ENCODE results near the gene CHRNB2. TPM values are rescaled to one million over a fixed set of nuclear protein-coding genes. Genes with fewer than 3 reads are reported as not detected.
A peak's percentile ranks its signal among the peaks of the same experiment; 100 is the strongest.

The CHRNB2 gene
- not detected for total RNA-seq

- H3K27me3 ChIP-seq, result peaks cover 0 to 18% of the 10 kb centered on the region in 2 donors
- peak; percentile 33 to 39 for DNase-seq (ENCODE audit: low spot score in 2 of 2)
- H3K27ac ChIP-seq, result no peak within 1 kb of the TSS
- H3K4me3 ChIP-seq, result peak within 1 kb of the TSS in 1 of 4 donors; percentile 34
- H3K36me3 ChIP-seq, result no peaks in the 10 kb centered on the region
- no peak for TF ChIP-seq EP300 (IDR thresholded peaks at IDR 0.05)
- TF ChIP-seq CTCF (IDR thresholded peaks at IDR 0.05), result peak in 1 of 5 experiments; percentile 25
- no peak for TF ChIP-seq POLR2A (IDR thresholded peaks at IDR 0.05)
- H3K9me3 ChIP-seq, result no peaks in the 10 kb centered on the region
- H3K4me1 ChIP-seq, result peaks cover 0 to 12% (median 5%) of the 10 kb centered on the region in 4 donors
- 2 to 3% methylated on average over 23 to 34 of the region's 53 CpGs for WGBS, 2 donors
Observed at GRCh38 chr1:154567386-154568156, at the start of gene CHRNB2. CHRNB2 (plus strand) TSS chr1:154567778; CDS start chr1:154568045, 267 bp downstream.

GRCh38 chr1:154519591-154519991 is 48.0 kb upstream of the CHRNB2 start:
- Histone ChIP-seq H3K27ac (no peak overlapping the region), H3K4me1 (peaks cover 0 to 12% (median 0%) of the 10 kb centered on the region in 4 donors), H3K4me3 (no peak overlapping the region), H3K36me3 (no peaks in the 10 kb centered on the region), H3K27me3 (peaks cover 0 to 14% of the 10 kb centered on the region in 2 donors), H3K9me3 (peaks cover 0 to 5% (median 0%) of the 10 kb centered on the region in 4 donors)
- WGBS, 2 donors, result 61 to 64% methylated on average over 9 of the region's 9 CpGs
- TF ChIP-seq CTCF (IDR thresholded peaks at IDR 0.05) (no peak), EP300 (IDR thresholded peaks at IDR 0.05) (no peak), POLR2A (IDR thresholded peaks at IDR 0.05) (no peak)
- no peak for DNase-seq (ENCODE audit: low spot score in 2 of 2)

- Histone ChIP-seq H3K27ac (no peak overlapping the region), H3K36me3 (no peaks in the 10 kb centered on the region), H3K27me3 (peaks cover 0 to 14% of the 10 kb centered on the region in 2 donors), H3K4me3 (no peak overlapping the region), H3K4me1 (peaks cover 0 to 12% (median 0%) of the 10 kb centered on the region in 4 donors), H3K9me3 (peaks cover 0 to 5% (median 0%) of the 10 kb centered on the region in 4 donors)
- 14 to 24% methylated on average over 3 of the region's 3 CpGs for WGBS, 2 donors
- DNase-seq (ENCODE audit: low spot score in 2 of 2), result no peak
- TF ChIP-seq POLR2A (IDR thresholded peaks at IDR 0.05) (no peak), CTCF (IDR thresholded peaks at IDR 0.05) (no peak), EP300 (IDR thresholded peaks at IDR 0.05) (no peak)
Observed at GRCh38 chr1:154520333-154520732, 47.2 kb upstream of the CHRNB2 start.

GRCh38 chr1:154521695-154522094 is 45.9 kb upstream of the CHRNB2 start:
- Histone ChIP-seq H3K9me3 (peaks cover 0 to 5% (median 0%) of the 10 kb centered on the region in 4 donors), H3K4me1 (peaks cover 0 to 12% (median 0%) of the 10 kb centered on the region in 4 donors), H3K27ac (no peak overlapping the region), H3K27me3 (peaks cover 0 to 12% of the 10 kb centered on the region in 2 donors), H3K4me3 (no peak overlapping the region), H3K36me3 (no peaks in the 10 kb centered on the region)
- WGBS, 2 donors, result 43 to 48% methylated on average over 3 of the region's 3 CpGs
- DNase-seq (ENCODE audit: low spot score in 2 of 2), result no peak
- TF ChIP-seq POLR2A (IDR thresholded peaks at IDR 0.05) (no peak), CTCF (IDR thresholded peaks at IDR 0.05) (no peak), EP300 (IDR thresholded peaks at IDR 0.05) (no peak)

- H3K36me3 ChIP-seq, result no peaks in the 10 kb centered on the region
- peaks cover 0 to 5% (median 0%) of the 10 kb centered on the region in 4 donors for H3K9me3 ChIP-seq
- peaks cover 0 to 6% of the 10 kb centered on the region in 2 donors for H3K27me3 ChIP-seq
- H3K27ac ChIP-seq, result no peak overlapping the region
- no peak for DNase-seq (ENCODE audit: low spot score in 2 of 2)
- no peak for TF ChIP-seq EP300 (IDR thresholded peaks at IDR 0.05)
- H3K4me1 ChIP-seq, result peaks cover 0 to 7% (median 0%) of the 10 kb centered on the region in 4 donors
- H3K4me3 ChIP-seq, result no peak overlapping the region
Observed at GRCh38 chr1:154524881-154525280, 42.7 kb upstream of the CHRNB2 start.

Measured in tibial nerve (tissue), 4 donors.